Astrocyte of the cerebellum (primary cell): ENCODE results near the gene USP30.

Experiments
- DNase-seq: peaks from one replicate; pipeline ENCODE4 v3.0.0-alpha.2; 2011; ENCODE audit warnings: low read depth
- H3K4me3 ChIP-seq: 2 replicates; pipeline ENCODE4 v1.5.1; 2011; ENCODE audit warnings: mild to moderate bottlenecking, low read depth, low read length, moderate library complexity
- CTCF ChIP-seq: IDR thresholded peaks from 2 replicates; pipeline ENCODE4 v1.5.1; 2012; ENCODE audit warnings: low read length, low read depth, moderate library complexity, mild to moderate bottlenecking; ENCODE audit errors: missing control alignments
- in situ Hi-C: cut with HindIII; loops from 2 replicates; pipeline ENCODE4 v1.10.0; 2017; ENCODE audit warnings: low sequenced_read_pairs

Gene USP30

GRCh38 chr12:109114644-109115043 is 62.3 kb downstream of the USP30 start:
- in situ Hi-C loops, result loop anchor here (25.0 kb wide), 1 partner anchor 273 kb away; no protein-coding TSS in a partner anchor
- no peak for DNase-seq
- no peak for TF ChIP-seq CTCF
- no peak overlapping the region for H3K4me3 ChIP-seq

GRCh38 chr12:109115404-109115757 is 63.0 kb downstream of the USP30 start:
- H3K4me3 ChIP-seq, result no peak overlapping the region
- TF ChIP-seq CTCF, result no peak
- DNase-seq, result no peak
- in situ Hi-C loops, result loop anchor here (25.0 kb wide), 1 partner anchor 272 kb away; no protein-coding TSS in a partner anchor

DNA sequence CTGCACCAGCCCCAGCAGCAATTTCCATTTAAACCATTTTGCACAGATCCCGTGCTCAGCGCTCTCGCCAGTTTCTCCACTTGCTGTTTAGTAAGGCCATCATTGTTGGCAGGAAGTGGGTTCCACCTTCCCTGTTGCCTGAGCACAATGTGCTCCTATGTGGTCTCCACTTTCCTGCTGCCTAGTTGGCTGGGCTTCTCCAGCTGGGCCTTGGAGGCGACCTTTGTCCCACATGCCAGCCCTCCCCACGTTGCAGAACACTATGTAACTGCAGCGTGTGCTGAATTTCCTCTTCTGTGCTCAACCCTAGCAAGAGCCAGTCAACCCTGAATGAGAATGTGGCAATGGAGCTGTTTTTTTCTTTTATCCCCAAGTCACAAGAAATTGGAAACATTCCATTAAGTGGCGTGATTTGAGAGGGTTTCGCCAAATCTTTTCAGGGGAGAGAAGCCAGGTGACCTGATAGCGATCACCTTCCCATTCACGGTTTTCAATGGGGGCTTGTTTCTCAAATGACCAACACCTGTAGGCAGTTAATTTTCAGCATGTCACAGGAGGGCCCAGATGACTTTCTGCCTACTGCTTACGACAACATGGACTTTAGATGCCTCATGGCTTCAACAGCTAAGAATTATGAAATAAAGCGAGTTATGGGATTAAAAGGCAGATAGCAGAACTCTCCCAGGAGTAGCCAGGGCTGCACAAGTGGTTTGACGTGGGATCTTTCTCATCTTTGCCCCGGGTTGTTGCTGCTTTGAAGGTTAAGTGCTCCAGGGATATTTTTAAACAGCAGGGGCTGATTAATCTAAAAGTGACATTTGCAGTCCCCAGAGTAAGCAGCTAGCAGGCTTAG is 63.6 kb downstream of the USP30 start, which contains the start of gene ACACB:
Gene ACACB (plus strand): TSS at position 830 of the 853 bp plus-strand sequence. CDS start 22,819 bp downstream, outside the sequence.
- DNase-seq, result no peak
- TF ChIP-seq CTCF, result no peak
- no peak within 1 kb of the TSS for H3K4me3 ChIP-seq
- in situ Hi-C loops, result loop anchor here (25.0 kb wide), 1 partner anchor 271 kb away; no protein-coding TSS in a partner anchor

DNA sequence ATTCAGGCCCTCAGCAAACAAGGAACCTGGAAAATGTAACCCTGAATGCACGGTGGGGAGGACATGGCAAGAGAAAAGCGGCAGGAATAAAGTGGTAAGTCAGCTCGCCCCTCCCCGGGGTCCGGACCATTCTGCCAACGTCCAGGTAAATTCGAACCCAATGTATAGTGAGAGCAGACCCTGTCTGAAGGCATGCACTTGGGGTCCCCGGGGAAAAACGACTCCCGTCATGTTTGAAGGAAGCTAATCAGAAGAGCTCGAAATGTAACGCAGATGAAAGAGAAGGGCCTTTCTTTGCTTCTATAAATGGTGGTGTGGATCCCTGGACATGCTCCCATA is 64.2 kb downstream of the USP30 start:
- in situ Hi-C loops, result loop anchor here (25.0 kb wide), 1 partner anchor 271 kb away; no protein-coding TSS in a partner anchor
- TF ChIP-seq CTCF, result no peak
- no peak overlapping the region for H3K4me3 ChIP-seq
- DNase-seq, result no peak

GRCh38 chr12:109120095-109120494 is 67.7 kb downstream of the USP30 start:
- no peak overlapping the region for H3K4me3 ChIP-seq
- in situ Hi-C loops, result loop anchor here (25.0 kb wide), 1 partner anchor 267 kb away; no protein-coding TSS in a partner anchor
- TF ChIP-seq CTCF, result no peak
- DNase-seq, result no peak

DNA sequence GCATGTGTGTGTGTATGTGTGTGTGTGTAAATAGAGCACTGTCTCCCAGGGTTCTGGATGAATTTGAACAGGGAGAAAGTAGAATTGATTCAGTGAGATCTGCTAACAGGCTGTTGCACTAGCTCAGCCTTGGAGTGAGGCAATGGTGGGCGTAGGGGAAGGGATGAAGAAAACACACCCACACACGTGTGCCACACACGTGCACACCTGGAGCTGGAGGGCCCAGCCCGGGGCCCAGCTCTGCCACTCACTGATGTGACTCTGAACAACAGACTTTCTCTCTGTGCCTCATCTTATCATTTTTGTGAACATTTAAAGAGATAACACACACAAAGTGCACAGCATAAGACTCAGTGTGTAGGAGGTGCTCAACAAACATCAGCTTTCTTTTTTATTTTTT is 68.2 kb downstream of the USP30 start:
- no peak for TF ChIP-seq CTCF
- no peak for DNase-seq
- H3K4me3 ChIP-seq, result no peak overlapping the region
- in situ Hi-C loops, result loop anchor here (25.0 kb wide), 1 partner anchor 267 kb away; no protein-coding TSS in a partner anchor
